AG08395 (cell line): ENCODE data around the gene AP1G1.
"Not testable (repeated sequence)": the region's sequence is repeated elsewhere in the genome, so short reads cannot be mapped to it uniquely, and the experiment has no call there.

Source experiments
- DNase-seq: peaks from one replicate; pipeline ENCODE4 v3.0.0; 2012; ENCODE audit warnings: mixed read lengths, low spot score

The AP1G1 gene

GRCh38 chr16:71698491-71698890 is 110.1 kb downstream of the AP1G1 start:
- DNase-seq: no peak

- no peak for DNase-seq
Observed at GRCh38 chr16:71693164-71693563, 115.5 kb downstream of the AP1G1 start.

- no peak for DNase-seq
Observed at GRCh38 chr16:71689901-71690300, 118.7 kb downstream of the AP1G1 start.

GRCh38 chr16:71687861-71688260 is 120.8 kb downstream of the AP1G1 start:
- no peak for DNase-seq

GRCh38 chr16:71684280-71684679 is 124.4 kb downstream of the AP1G1 start:
- not testable (repeated sequence) for DNase-seq

GRCh38 chr16:71681360-71681759 is 127.3 kb downstream of the AP1G1 start:
- DNase-seq: no peak
